Epithelial cell of proximal tubule (primary cell): ENCODE data around the gene RAB14. TPM values are rescaled to one million over a fixed set of nuclear protein-coding genes. Genes with fewer than 3 reads are reported as not detected.
"Not testable (repeated sequence)": the region's sequence is repeated elsewhere in the genome, so short reads cannot be mapped to it uniquely, and the experiment has no call there.

ENCODE experiments used
- DNase-seq: peaks from one replicate; pipeline ENCODE4 v3.0.0-alpha.2; 2011; ENCODE audit warnings: low read depth
- H3K4me3 ChIP-seq: 2 replicates; pipeline ENCODE4 v1.5.1; 2011; ENCODE audit warnings: low read depth, mild to moderate bottlenecking, low read length
- CTCF ChIP-seq: conservative IDR thresholded peaks from 2 replicates; pipeline ENCODE4 v1.5.1; 2012; ENCODE audit warnings: low read depth, mild to moderate bottlenecking, low read length
- total RNA-seq: library from RNA; depleted of rRNA; stranded (reverse); fragments of >200 nt; gene quantifications from 2 replicates; pipeline ENCODE4 v1.2.3, GENCODE V29; 2015

The RAB14 gene
- total RNA-seq, 1 donor from 2014 or later, result 15.5 TPM

- no peak overlapping the region for H3K4me3 ChIP-seq
- TF ChIP-seq CTCF, result no peak
- no peak for DNase-seq
These were observed 68.4 kb downstream of the RAB14 start for GRCh38 chr9:121133104-121133816.

- DNase-seq, H3K4me3 ChIP-seq: not testable (repeated sequence)
These were observed 72.3 kb downstream of the RAB14 start for GRCh38 chr9:121129384-121129783.

Other genes with a start within 250 kb of the RAB14 start
- 0.52 and 0.65 TPM in 2 replicates for gene C5, start 151.6 kb downstream of the RAB14 start, total RNA-seq
- 9.2 and 9.6 TPM in 2 replicates for gene CNTRL, start 126.9 kb downstream of the RAB14 start, total RNA-seq
- gene GSN, start 66.3 kb upstream of the RAB14 start, total RNA-seq, result 130 and 174 TPM in 2 replicates
- 21.1 and 26.1 TPM in 2 replicates for gene STOM, start 168.4 kb upstream of the RAB14 start, total RNA-seq